Renal cortex interstitium (tissue), 11 donors: ENCODE results near the gene LRRN4. TPM values are rescaled to one million over a fixed set of nuclear protein-coding genes. Genes with fewer than 3 reads are reported as not detected.

ENCODE experiments used
- DNase-seq, 11 donors: peaks; one replicate each; pipeline ENCODE4 v3.0.0-alpha.2; 2013; ENCODE audit warnings: low read depth in 9 of 11, low spot score in 4 of 11; ENCODE audit errors: extremely low read depth in 1 of 11
- polyA plus RNA-seq, 3 donors: library from polyadenylated mRNA; unstranded; fragments of 120-200 nt; gene quantifications; one replicate each; pipeline ENCODE4 v1.2.1, GENCODE V29; 2013; ENCODE audit not compliant: insufficient read length in 3 of 3

LRRN4 gene
- polyA plus RNA-seq, 3 donors = 12.2 to 16.8 (median 13.9) TPM

DNA sequence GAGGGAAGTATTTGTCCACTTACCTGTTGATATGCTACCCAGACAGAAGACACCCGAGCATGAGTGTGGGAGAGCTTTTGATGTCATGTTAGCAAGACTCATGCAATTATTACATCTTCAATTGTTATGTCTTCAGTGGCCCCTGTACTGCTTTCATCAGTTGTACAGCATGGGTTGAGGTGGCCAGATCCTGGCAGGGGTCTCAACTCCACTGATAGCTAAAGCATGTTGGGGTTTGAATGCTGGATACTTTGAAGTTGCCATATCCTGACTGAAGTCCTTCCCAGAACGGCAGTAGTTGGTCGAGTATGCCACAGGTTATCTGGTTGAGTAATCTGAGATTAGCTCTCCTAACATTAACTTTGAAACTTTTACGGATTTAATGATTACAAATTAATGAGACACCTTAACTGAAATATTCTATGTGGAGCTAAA is 46.7 kb downstream of the LRRN4 start:
- no peak for DNase-seq

DNA sequence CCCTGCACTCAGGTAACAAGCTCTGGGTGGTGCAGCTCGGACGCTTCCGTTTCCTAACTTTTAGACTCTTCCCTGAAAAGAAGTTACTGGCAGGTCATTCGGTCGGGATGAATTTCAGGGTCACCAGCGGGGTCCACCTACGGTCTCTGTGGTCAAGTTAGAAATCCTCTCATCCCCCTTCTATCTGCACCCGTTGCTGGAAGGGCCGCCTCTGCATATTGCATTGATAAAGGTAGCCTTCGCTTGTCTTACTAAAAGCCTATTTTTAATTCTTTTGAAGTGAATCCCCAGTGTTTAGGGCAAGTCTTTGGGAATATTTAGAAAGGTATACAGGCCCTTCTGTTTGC is 47.3 kb downstream of the LRRN4 start:
- DNase-seq = no peak

- DNase-seq = no peak
Measured at GRCh38 chr20:6000871-6001270, 53.0 kb downstream of the LRRN4 start.

GRCh38 chr20:5999783-6000182 is 54.1 kb downstream of the LRRN4 start:
- DNase-seq = no peak

- DNase-seq = no peak
Measured at GRCh38 chr20:5996765-5997164, 57.1 kb downstream of the LRRN4 start.

- no peak for DNase-seq
Measured at GRCh38 chr20:5991623-5992441, 62.0 kb downstream of the LRRN4 start.

- no peak for DNase-seq
Measured at GRCh38 chr20:5990946-5991345, 62.9 kb downstream of the LRRN4 start.

Other genes with a start within 250 kb of the LRRN4 start
- 10 to 100 TPM in 1 of 3 donors, 1 to 10 TPM in 2; 2.9 to 14.7 (median 4.4) TPM for gene CHGB, start 142.6 kb downstream of the LRRN4 start, polyA plus RNA-seq
- gene TRMT6, start 103.5 kb downstream of the LRRN4 start, polyA plus RNA-seq = 10 to 100 TPM; 17.0 to 21.8 (median 18.6) TPM
- 10 to 100 TPM; 15.6 to 18.7 (median 18.0) TPM for gene MCM8, start 103.4 kb downstream of the LRRN4 start, polyA plus RNA-seq
- 100 to 1,000 TPM in 1 of 3 donors, 10 to 100 TPM in 2; 81.7 to 101 (median 93.5) TPM for gene CRLS1, start 47.9 kb downstream of the LRRN4 start, polyA plus RNA-seq
- gene FERMT1, start 69.0 kb upstream of the LRRN4 start, polyA plus RNA-seq = 1 to 10 TPM; 3.6 to 5.6 (median 5.2) TPM